NCI-H774 (cell line): Measurements from ENCODE around the gene HMGN3.

Experiments
- DNase-seq: peaks from one replicate; lab custom pipeline; 2025; lab: John Stamatoyannopoulos, UW

Gene HMGN3

DNA sequence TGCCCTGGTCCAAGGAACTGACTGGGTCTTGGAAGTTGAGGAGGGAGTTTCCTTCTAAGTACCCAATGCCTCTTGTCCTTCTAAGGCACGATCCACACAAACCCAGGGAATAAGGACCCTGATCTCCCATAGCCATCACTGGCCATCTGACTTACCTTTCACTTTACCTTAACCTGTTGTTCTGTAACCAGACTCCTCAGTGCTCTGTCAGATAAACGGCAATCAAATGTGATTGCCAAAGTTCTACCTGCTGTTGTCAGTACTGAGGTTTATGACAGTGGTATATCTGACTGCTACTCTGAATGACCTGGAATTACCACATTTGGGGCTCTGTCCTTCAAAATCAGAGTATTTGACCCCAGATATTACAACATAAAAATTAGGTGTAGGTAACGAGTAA lies 49.8 kb downstream of the HMGN3 start:
- DNase-seq, result no peak

DNA sequence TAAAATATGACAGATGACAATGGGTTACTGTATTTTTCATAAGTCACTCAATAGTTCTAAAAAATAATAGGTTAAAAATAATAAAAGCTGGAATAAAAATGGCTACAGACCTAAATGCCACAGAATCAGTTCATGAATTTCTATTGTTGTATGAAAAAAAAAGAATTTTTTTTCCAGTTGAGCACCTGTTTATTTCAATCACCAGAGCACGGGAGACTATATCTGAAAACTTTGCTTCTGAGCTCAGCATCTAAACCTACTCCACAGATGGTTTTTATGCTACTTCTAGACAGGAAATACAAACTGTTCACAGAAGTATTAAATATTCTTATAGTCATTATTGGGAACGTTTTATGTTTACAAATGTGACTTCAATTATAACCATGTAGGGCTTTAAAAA lies 50.4 kb downstream of the HMGN3 start:
- no peak for DNase-seq

DNA sequence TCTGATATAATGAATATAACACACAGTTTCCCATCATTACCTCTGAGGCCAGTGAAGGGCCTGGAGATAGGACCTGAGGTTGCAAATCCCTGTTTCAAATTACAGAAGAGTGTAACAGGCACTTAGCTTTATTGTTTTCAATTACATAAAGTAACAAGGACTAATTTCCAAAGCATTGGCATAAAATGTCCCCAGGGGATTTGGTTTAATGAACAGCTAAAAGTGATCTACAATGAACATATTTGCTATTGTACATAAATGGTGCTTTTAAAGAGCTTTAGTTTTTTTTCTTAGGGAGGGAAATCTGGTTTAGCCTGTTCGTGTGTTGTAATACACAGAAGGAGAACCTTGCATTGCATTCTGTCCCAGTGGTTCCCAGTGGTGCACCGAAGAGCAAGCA lies 54.4 kb downstream of the HMGN3 start:
- DNase-seq, result no peak

DNA sequence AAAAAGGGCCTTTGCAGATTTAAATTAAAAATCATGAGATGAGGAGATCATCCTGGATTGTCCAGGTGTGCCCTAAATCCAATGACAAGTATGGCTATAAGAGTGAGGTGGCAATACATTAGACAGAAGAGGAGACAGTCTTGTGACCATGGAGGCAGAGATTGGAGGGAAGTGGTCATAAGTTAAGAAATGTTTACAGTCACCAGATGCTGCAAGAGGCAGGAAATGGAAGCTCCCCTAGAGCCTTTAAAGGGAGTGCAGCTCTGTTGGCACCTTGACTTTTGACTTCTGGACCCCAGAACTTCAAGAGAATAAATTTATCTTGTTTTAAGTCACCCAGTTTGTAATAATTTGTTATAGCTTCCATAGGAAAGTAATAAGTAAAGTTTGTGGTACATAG lies 61.1 kb downstream of the HMGN3 start:
- DNase-seq, result no peak

DNA sequence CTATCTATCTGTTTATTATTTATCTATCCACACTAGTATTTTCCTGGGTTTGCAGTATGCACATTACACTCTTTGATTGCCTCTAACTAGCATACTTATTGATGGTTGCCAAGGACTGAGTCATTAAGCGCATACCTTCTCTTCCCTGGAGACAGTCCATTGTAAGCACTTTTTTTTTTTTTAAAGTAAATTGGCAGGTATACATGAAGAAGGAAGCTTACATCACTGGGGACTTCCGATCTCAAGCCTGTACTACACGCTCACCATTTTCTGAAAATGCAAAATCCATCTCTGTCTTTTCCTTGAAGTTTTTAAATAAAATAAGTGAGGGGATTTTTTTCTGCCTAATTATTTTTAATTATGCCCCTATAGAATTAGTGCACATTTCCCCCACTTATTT lies 63.5 kb downstream of the HMGN3 start:
- DNase-seq, result peak; percentile 70

DNA sequence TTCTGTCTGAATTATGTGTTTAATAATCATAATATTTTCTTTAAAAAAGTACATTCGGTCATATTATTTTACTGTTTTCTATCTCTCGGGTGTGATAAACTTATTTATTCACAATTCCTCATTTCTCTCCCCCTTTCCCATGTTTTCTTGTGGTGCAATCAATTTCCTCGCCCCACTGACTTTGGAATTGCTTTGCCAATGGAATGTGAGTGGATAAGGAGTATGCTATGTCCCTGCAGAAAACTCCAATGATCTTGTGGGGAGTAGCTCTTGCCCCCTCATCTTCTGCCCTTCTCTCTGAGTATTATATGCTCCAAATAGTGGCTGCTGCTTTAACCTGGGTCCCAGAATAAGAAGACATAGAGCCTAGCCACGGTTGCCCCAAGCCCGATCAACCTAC lies 64.1 kb downstream of the HMGN3 start:
- no peak for DNase-seq

DNA sequence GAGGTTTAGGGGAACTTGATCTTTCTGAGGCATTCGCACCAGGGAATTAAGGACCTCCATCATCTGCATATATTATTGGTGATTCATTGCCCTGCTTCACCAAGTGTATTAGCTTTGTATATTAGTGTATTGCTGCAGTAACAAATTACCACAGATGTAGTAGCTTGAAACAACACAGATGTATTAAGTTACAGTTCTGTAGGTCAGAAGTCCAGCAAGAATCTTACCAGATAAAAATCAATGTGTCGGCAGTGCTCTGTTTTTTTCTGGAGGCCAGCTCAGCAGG lies 65.8 kb downstream of the HMGN3 start:
- DNase-seq, result no peak

DNA sequence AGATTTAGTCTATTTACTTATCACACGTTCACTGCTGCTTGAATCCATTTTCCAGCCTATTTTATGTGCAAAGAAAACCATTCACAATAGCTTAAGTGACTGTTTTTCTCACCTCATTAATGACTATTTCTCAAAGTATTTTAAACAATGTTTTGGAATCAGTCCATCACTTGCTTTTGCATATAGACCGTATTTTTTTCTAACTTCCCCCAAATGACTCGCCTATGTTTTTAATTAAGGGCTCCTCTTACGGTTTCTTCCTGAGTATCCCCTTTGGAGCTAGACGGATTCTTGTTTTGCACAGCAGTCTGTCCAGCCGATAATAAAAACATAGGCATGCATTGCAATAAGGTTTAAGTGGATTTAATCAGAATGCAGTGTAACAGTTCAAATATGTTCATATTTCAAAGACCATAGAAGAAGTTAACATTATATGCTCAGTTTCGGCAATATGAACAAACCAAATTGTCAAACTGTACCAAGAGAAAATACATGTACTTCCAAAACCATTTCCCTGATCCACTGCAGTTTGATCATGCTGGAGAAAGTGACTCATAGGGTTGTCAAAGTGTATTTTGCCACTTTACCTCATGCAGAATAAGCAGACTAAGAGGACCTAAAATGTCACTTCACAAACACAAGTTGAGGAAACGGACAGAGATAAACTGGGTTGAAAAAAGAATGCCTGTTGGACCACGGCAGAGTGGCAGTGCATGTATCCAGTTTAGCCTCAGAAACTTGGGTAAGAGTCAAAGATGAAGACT lies 66.4 kb downstream of the HMGN3 start:
- no peak for DNase-seq

DNA sequence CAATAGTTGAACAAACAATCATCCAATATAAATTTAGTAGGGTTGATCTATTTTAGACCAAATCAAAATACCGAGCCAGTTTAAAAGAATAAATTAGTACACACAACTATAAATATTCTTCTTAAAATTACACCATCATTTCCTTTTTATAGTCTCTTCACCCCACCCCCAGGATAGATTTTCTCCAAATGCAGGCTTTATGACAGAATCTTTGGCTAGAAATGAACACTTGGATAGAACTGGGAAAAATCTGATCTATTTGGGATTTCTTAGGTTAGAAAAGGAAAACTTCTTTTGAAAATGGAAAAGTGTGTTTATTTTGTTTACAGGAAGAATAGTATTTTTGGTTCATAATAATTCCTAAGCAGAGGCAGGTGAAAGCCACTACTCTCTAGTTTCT lies 74.6 kb downstream of the HMGN3 start:
- DNase-seq, result no peak

DNA sequence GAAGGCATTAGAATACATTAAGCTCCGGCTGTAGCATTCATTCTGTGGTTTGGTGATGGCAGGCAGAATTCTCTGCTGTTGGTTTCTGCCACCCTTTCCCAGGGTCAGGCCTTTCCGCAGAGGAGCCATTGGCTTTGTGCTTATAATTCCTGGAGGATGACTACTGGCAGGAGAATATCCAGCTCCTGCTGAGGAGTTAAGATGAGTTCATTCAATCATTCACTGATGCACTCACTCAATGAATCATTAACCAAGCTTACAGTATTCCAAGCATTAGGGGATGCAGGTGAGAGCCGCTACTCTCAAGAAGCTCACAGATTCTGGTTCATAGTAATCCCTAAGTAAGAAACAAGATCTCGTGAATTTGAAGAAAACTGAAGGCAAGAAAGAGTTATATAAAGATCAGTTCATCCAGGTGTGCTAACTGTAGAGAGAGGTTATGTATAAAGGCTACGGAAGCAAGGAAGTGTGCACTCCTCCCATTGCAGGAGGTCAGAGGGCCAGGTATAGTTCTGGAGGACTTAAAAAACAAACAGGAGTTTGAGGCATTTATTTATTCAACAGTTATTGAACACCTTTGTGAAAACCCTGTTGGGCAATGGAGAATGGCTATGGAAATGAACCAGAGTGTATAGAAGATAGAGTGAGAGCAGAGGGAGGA lies 75.5 kb downstream of the HMGN3 start:
- no peak for DNase-seq

DNA sequence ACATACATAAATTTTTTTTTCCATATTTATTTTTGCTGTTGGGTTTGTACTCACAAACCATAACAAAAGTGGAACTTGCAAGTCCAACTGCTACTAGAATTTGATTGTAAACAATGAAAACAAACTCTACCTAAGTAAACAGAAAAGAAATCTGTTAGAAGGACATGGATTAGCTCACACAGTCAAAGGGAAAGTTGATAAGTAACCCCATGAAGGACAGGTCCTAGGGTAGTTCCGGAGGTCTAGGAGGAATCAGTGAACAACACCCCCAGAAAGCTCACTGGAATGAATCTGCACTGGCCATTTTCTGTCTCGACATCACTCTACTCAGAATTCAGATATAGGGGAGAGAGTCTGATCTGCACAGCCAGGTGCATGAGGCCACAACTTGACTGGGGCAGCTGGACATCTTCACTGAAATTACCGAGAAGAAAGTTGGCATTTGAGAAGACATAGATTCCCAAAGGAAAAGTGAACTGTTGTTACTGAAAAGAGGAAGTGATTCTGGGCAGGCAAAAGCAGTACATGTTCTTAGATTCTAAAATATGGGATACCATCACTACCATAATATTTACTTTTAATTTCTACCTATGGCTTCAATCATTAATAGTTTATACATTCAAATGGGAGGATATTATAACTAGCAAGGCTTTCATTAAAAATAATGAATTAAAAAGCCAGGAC lies 76.4 kb downstream of the HMGN3 start:
- no peak for DNase-seq

DNA sequence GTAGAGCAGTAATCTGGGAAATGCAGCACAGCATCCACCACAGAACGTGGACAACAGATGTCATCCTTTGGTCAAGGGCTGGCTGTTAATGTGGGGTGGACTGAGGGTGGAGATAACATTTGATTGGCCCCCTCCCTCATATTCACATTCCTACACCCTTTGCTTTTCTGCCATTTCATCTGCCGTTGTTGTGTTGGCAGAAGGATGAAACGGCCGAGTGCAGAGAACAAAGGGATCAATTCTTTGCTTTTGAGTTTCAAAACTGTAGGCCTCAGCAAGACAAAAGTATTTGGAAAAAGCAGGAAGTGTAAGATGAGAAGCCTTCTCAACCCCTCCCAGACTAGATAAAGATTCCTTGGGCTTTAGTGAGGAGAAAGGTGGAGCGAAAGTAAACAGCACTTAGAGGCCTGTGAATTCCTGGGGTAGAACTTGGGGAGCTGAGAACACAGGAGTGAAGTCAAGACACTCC lies 82.2 kb downstream of the HMGN3 start:
- DNase-seq, result no peak
